Measurements from ENCODE around the gene VSX2.

VSX2 gene

DNA sequence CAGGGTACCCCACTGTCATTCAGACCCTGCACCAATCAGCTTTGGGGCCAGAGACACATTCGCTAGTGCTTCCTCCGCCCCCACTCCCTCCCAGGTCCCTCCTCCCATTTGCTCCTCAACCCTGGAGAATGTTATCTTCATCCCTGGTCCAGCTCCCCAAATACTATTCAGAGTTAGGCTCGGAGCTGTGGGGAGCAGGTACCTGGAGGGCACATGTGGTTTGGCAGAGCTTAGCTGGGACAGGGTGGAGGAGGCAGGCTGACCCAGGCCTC, 19.5 kb downstream of the VSX2 start:
- DNase-seq (ENCODE audit: low read depth): no peak
- TF ChIP-seq CTCF (conservative IDR thresholded peaks at IDR 0.05; ENCODE audit: low read length): no peak
- H3K4me3 ChIP-seq (ENCODE audit: low read length): no peak overlapping the region

DNA sequence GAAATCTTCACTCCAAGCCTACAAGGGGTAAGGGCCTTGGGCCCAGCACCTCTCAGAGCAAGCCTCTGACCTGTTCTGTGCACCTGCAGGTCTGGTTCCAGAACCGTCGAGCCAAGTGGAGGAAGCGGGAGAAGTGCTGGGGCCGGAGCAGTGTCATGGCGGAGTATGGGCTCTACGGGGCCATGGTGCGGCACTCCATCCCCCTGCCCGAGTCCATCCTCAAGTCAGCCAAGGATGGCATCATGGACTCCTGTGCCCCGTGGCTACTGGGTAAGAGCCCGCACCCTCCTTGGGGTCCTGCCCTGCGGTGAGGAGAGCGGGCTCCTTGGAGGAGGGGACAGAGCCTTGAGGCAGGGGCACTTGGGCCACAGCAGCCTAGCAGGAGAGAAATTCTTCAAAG, 20.3 kb downstream of the VSX2 start:
- no peak for TF ChIP-seq CTCF (conservative IDR thresholded peaks at IDR 0.05; ENCODE audit: low read length)
- no peak overlapping the region for H3K4me3 ChIP-seq (ENCODE audit: low read length)
- DNase-seq (ENCODE audit: low read depth): no peak

DNA sequence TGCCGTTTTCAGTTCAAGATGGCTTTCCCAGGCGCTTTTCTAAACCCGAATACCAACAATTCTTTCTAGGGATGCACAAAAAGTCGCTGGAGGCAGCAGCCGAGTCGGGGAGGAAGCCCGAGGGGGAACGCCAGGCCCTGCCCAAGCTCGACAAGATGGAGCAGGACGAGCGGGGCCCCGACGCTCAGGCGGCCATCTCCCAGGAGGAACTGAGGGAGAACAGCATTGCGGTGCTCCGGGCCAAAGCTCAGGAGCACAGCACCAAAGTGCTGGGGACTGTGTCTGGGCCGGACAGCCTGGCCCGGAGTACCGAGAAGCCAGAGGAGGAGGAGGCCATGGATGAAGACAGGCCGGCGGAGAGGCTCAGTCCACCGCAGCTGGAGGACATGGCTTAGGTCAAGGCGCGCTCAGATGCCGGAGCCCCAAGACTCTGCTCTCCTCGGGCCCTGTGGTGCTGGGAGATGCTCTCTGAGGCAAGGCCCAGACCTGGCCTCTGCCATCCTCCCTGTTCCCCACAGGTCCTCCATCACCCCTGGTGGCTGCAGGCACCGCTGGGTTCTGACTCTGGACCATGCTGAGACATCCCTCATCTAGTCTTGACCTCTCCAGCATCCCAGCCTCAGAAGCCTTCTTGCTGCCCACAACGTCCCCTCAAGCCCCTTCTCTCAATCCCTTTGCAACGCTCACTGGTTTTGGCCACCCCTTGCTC, 21.4 kb downstream of the VSX2 start:
- TF ChIP-seq CTCF (conservative IDR thresholded peaks at IDR 0.05; ENCODE audit: low read length): no peak
- H3K4me3 ChIP-seq (ENCODE audit: low read length): no peak overlapping the region
- no peak for DNase-seq (ENCODE audit: low read depth)

DNA sequence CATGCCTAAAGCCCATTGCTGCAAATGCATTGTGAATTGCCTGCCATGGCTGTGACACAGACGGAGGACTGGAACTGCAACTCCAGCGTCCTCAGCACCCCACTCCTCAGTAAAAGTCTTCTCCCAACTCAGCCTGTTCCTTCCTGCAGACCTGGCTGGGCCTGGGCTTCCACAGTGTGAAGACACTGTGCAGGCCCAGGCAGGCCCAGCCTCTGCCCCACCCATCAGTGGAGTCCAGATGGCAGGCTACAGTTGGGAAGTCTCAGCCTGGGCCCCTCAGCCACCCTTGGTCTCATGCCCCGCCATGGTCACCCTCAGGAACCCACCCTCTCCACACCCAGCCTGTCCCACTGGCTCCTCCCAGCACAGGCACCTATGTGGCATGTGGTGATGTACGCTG, 22.0 kb downstream of the VSX2 start:
- H3K4me3 ChIP-seq (ENCODE audit: low read length): no peak overlapping the region
- DNase-seq (ENCODE audit: low read depth): no peak
- no peak for TF ChIP-seq CTCF (conservative IDR thresholded peaks at IDR 0.05; ENCODE audit: low read length)

DNA sequence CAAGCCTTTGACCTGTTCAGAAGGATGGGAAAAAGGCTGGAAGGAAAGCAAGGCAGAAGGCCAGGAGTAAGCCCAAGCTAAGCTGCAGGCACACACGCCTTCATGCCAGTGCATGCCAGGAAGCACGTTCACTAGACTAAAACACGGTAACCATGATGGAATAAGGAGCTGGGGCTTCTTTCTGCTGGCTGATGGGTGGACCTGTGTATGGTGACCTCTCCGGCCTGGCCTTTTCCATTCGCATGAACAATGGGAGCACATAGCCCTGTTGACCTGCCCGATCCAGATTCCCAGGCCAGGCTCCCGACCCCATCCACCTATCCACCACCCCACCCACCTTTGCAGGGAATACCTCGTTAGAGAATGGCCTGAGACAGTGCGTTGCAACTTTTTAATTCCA, 22.8 kb downstream of the VSX2 start:
- H3K4me3 ChIP-seq (ENCODE audit: low read length): no peak overlapping the region
- no peak for DNase-seq (ENCODE audit: low read depth)
- TF ChIP-seq CTCF (conservative IDR thresholded peaks at IDR 0.05; ENCODE audit: low read length): no peak

- no peak for DNase-seq (ENCODE audit: low read depth)
- no peak for TF ChIP-seq CTCF (conservative IDR thresholded peaks at IDR 0.05; ENCODE audit: low read length)
- H3K4me3 ChIP-seq (ENCODE audit: low read length): no peak overlapping the region
These were observed 23.9 kb downstream of the VSX2 start for GRCh38 chr14:74263181-74263580.

- DNase-seq (ENCODE audit: low read depth): no peak
- TF ChIP-seq CTCF (conservative IDR thresholded peaks at IDR 0.05; ENCODE audit: low read length): no peak
- H3K4me3 ChIP-seq (ENCODE audit: low read length): no peak overlapping the region
These were observed 24.7 kb downstream of the VSX2 start for GRCh38 chr14:74263921-74264320.
